Keratinocyte (primary cell): ENCODE data around the gene EID2B.
A peak's percentile ranks its signal among the peaks of the same experiment; 100 is the strongest.

Experiments
- EZH2 ChIP-seq: IDR thresholded peaks from one replicate; pipeline ENCODE4 v1.6.1; 2012; ENCODE audit warnings: inconsistent platforms, mild to moderate bottlenecking, low read length, moderate library complexity
- TF ChIP-seq, protein P1 (sequence below), 3 experiments: IDR thresholded peaks in 1 of 3; conservative IDR thresholded peaks in 1 of 3; optimal IDR thresholded peaks in 1 of 3; 2 replicates in 2 of 3; 3 replicates in 1 of 3; pipeline versions ENCODE3 to v1.5.1; 2011; ENCODE audit warnings: low read length in 3 of 3, mild to moderate bottlenecking in 3 of 3, moderate library complexity in 2 of 3, control low read depth in 1 of 3, inconsistent platforms in 1 of 3; ENCODE audit not compliant: insufficient read depth in 2 of 3; ENCODE audit errors: extremely low read depth in 1 of 3

DNA sequence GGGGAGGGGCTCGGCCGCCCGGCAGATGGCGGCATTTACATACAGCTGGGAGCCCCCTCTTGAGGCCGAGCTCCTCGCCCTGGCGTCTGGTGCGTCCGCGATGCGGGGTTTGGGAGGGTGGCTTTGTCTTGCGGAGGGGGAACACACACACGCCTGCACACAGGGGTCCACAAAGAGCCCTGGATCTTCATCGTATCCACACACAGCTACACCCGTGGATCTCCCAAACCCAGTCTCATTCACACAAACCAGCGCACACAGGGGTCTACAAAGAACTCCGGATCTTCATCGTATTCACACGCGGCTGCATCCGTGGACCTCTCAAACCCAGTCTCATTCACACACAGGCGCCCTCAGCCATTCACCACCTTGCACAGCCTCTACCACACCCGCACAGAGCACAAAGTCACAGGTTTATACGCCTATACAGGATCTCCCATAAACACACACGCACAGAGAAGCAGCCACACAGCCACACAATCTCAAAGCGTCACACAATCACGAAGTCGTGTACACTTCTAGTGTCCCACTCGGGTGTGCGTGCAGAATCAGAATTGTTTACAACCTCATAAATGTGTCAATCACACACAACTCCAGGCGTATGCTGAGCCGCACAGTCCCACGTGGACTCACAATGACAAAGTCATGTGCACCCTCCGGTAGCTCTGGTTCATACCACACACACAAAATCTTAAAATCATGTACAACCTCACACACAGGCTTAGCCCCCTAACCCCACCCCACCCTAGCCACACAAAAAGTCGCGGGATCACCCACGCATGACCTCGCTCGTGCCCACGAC lies 34.5 kb downstream of the EID2B start:
- TF ChIP-seq, protein P1, sequence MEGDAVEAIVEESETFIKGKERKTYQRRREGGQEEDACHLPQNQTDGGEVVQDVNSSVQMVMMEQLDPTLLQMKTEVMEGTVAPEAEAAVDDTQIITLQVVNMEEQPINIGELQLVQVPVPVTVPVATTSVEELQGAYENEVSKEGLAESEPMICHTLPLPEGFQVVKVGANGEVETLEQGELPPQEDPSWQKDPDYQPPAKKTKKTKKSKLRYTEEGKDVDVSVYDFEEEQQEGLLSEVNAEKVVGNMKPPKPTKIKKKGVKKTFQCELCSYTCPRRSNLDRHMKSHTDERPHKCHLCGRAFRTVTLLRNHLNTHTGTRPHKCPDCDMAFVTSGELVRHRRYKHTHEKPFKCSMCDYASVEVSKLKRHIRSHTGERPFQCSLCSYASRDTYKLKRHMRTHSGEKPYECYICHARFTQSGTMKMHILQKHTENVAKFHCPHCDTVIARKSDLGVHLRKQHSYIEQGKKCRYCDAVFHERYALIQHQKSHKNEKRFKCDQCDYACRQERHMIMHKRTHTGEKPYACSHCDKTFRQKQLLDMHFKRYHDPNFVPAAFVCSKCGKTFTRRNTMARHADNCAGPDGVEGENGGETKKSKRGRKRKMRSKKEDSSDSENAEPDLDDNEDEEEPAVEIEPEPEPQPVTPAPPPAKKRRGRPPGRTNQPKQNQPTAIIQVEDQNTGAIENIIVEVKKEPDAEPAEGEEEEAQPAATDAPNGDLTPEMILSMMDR (optimal IDR thresholded peaks at IDR 0.05 in 1 of 3, IDR thresholded peaks at IDR 0.05 in 1 of 3, conservative IDR thresholded peaks at IDR 0.05 in 1 of 3; ENCODE audit: extremely low read depth in 1 of 3, insufficient read depth in 2 of 3, low read length in 3 of 3), result peak; percentile 13 to 53 (median 20)
- no peak for TF ChIP-seq EZH2
